HepG2 (cell line): ENCODE results near the gene SCN9A. TPM values are rescaled to one million over a fixed set of nuclear protein-coding genes. Genes with fewer than 3 reads are reported as not detected.

Experiments
- AKAP8 ChIP-seq: sonication (generic); formaldehyde crosslinking; IDR thresholded peaks from 2 replicates; pipeline ENCODE4 v1.5.1; 2020; ENCODE audit warnings: mild to moderate bottlenecking, missing genetic modification reagents
- CEBPG ChIP-seq: IDR thresholded peaks from 2 replicates; pipeline ENCODE4 v1.6.1; 2016
- EZH2 ChIP-seq: conservative IDR thresholded peaks from 2 replicates; pipeline ENCODE4 v1.6.1; 2012; ENCODE audit warnings: mild to moderate bottlenecking, low read depth, low read length, moderate library complexity
- HCFC1 ChIP-seq: fragments of 150-350 bp; IDR thresholded peaks from 2 replicates; pipeline ENCODE4 v1.6.1; 2014; ENCODE audit warnings: low read depth, low read length
- HNRNPL ChIP-seq: fragments of 200-400 bp; formaldehyde crosslinking; IDR thresholded peaks from 2 replicates; pipeline ENCODE4 v1.6.1; 2017; ENCODE audit warnings: mild to moderate bottlenecking, low read depth, low read length
- MAF1 ChIP-seq: sonication (generic); formaldehyde crosslinking; IDR thresholded peaks from 2 replicates; pipeline ENCODE4 v1.5.0; 2020; ENCODE audit warnings: missing genetic modification reagents, borderline replicate concordance
- NCOA2 ChIP-seq: sonication (generic); formaldehyde crosslinking; IDR thresholded peaks from 2 replicates; pipeline ENCODE4 v1.8.0; 2022; ENCODE audit warnings: inconsistent platforms
- PHF20 ChIP-seq: sonication (generic); formaldehyde crosslinking; IDR thresholded peaks from 2 replicates; pipeline ENCODE4 v1.5.0; 2020; ENCODE audit warnings: mild to moderate bottlenecking, missing genetic modification reagents
- PRMT3 ChIP-seq: sonication (generic); formaldehyde crosslinking; IDR thresholded peaks from 2 replicates; pipeline ENCODE4 v1.8.1; 2022; ENCODE audit warnings: low read depth, mild to moderate bottlenecking, moderate library complexity, missing genetic modification reagents, borderline replicate concordance
- SATB2 ChIP-seq: sonication (generic); formaldehyde crosslinking; IDR thresholded peaks from 2 replicates; pipeline ENCODE4 v1.5.0; 2020; ENCODE audit warnings: missing genetic modification reagents
- SIN3B ChIP-seq: fragments of 150-350 bp; IDR thresholded peaks from 2 replicates; pipeline ENCODE4 v1.6.1; 2014; ENCODE audit warnings: low read length
- ZNF230 ChIP-seq: sonication (generic); formaldehyde crosslinking; IDR thresholded peaks from 2 replicates; pipeline ENCODE4 v1.4.0; 2020; ENCODE audit warnings: mild to moderate bottlenecking, missing genetic modification reagents
- ZNF598 ChIP-seq: sonication (generic); formaldehyde crosslinking; IDR thresholded peaks from 2 replicates; pipeline ENCODE4 v1.5.1; 2020; ENCODE audit warnings: mild to moderate bottlenecking, missing genetic modification reagents, borderline replicate concordance
- ZNF614 ChIP-seq: IDR thresholded peaks from 2 replicates; pipeline ENCODE4 v1.6.1; 2018; ENCODE audit warnings: missing biosample characterization, missing genetic modification reagents, inconsistent platforms, borderline replicate concordance
- ZNF629 ChIP-seq: sonication (generic); formaldehyde crosslinking; conservative IDR thresholded peaks from 2 replicates; pipeline ENCODE4 v1.5.0; 2020; ENCODE audit warnings: missing genetic modification reagents
- ZSCAN25 ChIP-seq: sonication (generic); formaldehyde crosslinking; IDR thresholded peaks from 2 replicates; pipeline ENCODE4 v1.8.0; 2022; ENCODE audit warnings: mild to moderate bottlenecking, missing genetic modification reagents
- ZSCAN29 ChIP-seq: sonication (generic); formaldehyde crosslinking; conservative IDR thresholded peaks from 2 replicates; pipeline ENCODE4 v1.4.0; 2020; ENCODE audit warnings: mild to moderate bottlenecking, missing genetic modification reagents
- polyA plus RNA-seq, 8 experiments: library from polyadenylated mRNA; depleted of rRNA in 3 of 8; stranded (reverse) in 7 of 8; unstranded in 1 of 8; fragments of >200 nt; fragmentation: Illumina TruSeq in 4 of 8; extraction: Trizol in 4 of 8; gene quantifications; 2 replicates each; pipeline versions ENCODE4 v1.2.1 to v1.2.3, GENCODE V29; 2011 to 2016; ENCODE audit warnings: low read depth in 4 of 8, missing spikeins in 1 of 8, mixed read lengths in 1 of 8; ENCODE audit not compliant: insufficient read depth in 1 of 8
- total RNA-seq, 5 experiments: library from RNA; depleted of rRNA; stranded (reverse); fragments of >200 nt; fragmentation: Illumina TruSeq; extraction: Trizol; gene quantifications; 2 replicates each; pipeline ENCODE4 v1.2.3, GENCODE V29; 2016; ENCODE audit warnings: low read depth in 1 of 5
- TF ChIP-seq, protein P1 (sequence below): sonication (generic); formaldehyde crosslinking; IDR thresholded peaks from 2 replicates; pipeline ENCODE4 v1.5.1; 2020; ENCODE audit warnings: mild to moderate bottlenecking, moderate library complexity, missing genetic modification reagents
- TF ChIP-seq, protein P2 (sequence below): sonication (generic); formaldehyde crosslinking; IDR thresholded peaks from 2 replicates; pipeline ENCODE4 v1.4.0; 2020; ENCODE audit warnings: missing genetic modification reagents
- TF ChIP-seq, protein P3 (sequence below): IDR thresholded peaks from 2 replicates; pipeline ENCODE4 v1.6.1; 2016

SCN9A gene
- total and polyA plus RNA-seq, 2 of the 13 experiments (the other 11 are each of a cell fraction or from before 2014, with no cell fraction given): 15.3 to 24.3 TPM

DNA sequence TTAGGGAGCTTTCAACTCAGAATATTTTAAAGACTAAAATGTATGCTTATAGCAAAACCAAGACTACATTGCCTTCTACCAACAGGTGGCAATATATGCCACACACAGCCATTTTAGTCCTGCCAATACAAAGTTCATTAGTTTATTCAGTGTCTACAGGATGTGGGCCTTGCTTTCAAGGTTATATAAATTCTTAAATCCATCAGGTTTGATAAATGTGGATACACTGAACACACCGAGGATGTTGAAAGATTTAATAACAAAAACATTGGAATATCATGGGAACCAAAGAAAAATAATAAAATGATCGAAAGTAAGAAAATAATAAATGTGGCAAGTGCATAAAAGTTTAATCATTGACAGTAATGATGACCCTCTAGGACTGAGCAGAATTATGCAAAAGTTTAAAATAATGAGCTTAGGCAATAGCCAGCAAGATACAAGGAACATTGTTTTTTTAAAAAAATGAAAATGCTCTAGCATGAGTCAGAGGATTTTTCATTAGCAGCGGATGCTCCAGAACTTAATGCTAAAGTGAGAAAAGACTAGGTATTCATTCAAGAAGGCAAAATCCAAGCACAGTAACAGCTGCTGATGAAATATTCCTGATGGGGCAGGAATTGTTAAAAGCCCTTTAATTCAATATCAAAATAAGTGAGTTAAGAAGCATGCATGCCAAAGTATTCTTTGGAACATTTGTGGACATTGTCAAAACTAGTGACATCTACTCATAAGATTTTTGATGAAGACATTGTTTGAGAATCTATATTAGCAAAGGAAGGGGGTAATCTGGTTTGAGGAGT lies 14.2 kb downstream of the SCN9A start (continued):
- TF ChIP-seq, protein P1, sequence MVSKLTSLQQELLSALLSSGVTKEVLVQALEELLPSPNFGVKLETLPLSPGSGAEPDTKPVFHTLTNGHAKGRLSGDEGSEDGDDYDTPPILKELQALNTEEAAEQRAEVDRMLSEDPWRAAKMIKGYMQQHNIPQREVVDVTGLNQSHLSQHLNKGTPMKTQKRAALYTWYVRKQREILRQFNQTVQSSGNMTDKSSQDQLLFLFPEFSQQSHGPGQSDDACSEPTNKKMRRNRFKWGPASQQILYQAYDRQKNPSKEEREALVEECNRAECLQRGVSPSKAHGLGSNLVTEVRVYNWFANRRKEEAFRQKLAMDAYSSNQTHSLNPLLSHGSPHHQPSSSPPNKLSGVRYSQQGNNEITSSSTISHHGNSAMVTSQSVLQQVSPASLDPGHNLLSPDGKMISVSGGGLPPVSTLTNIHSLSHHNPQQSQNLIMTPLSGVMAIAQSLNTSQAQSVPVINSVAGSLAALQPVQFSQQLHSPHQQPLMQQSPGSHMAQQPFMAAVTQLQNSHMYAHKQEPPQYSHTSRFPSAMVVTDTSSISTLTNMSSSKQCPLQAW (CRISPR knock-in tag): no peak
- TF ChIP-seq NCOA2: peak; percentile 43
- TF ChIP-seq MAF1 (CRISPR knock-in tag): no peak
- TF ChIP-seq HCFC1: no peak
- no peak for TF ChIP-seq SATB2 (CRISPR knock-in tag)
- no peak for TF ChIP-seq ZSCAN29 (CRISPR knock-in tag)
- TF ChIP-seq ZNF629 (CRISPR knock-in tag): no peak
- TF ChIP-seq EZH2: no peak
- peak; percentile 79; the same call in 1 of the 2 replicates for TF ChIP-seq ZNF614
- no peak for TF ChIP-seq SIN3B
- 0 out of 2 replicates have a peak, but pooled peaks have one; percentile 28 for TF ChIP-seq CEBPG
- TF ChIP-seq ZNF230 (CRISPR knock-in tag): no peak
- no peak for TF ChIP-seq HNRNPL
- TF ChIP-seq, protein P2, sequence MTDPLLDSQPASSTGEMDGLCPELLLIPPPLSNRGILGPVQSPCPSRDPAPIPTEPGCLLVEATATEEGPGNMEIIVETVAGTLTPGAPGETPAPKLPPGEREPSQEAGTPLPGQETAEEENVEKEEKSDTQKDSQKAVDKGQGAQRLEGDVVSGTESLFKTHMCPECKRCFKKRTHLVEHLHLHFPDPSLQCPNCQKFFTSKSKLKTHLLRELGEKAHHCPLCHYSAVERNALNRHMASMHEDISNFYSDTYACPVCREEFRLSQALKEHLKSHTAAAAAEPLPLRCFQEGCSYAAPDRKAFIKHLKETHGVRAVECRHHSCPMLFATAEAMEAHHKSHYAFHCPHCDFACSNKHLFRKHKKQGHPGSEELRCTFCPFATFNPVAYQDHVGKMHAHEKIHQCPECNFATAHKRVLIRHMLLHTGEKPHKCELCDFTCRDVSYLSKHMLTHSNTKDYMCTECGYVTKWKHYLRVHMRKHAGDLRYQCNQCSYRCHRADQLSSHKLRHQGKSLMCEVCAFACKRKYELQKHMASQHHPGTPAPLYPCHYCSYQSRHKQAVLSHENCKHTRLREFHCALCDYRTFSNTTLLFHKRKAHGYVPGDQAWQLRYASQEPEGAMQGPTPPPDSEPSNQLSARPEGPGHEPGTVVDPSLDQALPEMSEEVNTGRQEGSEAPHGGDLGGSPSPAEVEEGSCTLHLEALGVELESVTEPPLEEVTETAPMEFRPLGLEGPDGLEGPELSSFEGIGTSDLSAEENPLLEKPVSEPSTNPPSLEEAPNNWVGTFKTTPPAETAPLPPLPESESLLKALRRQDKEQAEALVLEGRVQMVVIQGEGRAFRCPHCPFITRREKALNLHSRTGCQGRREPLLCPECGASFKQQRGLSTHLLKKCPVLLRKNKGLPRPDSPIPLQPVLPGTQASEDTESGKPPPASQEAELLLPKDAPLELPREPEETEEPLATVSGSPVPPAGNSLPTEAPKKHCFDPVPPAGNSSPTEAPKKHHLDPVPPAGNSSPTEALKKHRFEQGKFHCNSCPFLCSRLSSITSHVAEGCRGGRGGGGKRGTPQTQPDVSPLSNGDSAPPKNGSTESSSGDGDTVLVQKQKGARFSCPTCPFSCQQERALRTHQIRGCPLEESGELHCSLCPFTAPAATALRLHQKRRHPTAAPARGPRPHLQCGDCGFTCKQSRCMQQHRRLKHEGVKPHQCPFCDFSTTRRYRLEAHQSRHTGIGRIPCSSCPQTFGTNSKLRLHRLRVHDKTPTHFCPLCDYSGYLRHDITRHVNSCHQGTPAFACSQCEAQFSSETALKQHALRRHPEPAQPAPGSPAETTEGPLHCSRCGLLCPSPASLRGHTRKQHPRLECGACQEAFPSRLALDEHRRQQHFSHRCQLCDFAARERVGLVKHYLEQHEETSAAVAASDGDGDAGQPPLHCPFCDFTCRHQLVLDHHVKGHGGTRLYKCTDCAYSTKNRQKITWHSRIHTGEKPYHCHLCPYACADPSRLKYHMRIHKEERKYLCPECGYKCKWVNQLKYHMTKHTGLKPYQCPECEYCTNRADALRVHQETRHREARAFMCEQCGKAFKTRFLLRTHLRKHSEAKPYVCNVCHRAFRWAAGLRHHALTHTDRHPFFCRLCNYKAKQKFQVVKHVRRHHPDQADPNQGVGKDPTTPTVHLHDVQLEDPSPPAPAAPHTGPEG (CRISPR knock-in tag): no peak
- no peak for TF ChIP-seq AKAP8 (CRISPR knock-in tag)
- no peak for TF ChIP-seq ZNF598 (CRISPR knock-in tag)
- TF ChIP-seq ZSCAN25 (CRISPR knock-in tag): no peak
- TF ChIP-seq, protein P3, sequence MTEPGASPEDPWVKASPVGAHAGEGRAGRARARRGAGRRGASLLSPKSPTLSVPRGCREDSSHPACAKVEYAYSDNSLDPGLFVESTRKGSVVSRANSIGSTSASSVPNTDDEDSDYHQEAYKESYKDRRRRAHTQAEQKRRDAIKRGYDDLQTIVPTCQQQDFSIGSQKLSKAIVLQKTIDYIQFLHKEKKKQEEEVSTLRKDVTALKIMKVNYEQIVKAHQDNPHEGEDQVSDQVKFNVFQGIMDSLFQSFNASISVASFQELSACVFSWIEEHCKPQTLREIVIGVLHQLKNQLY (CRISPR knock-in tag): no peak
- no peak for TF ChIP-seq PRMT3 (CRISPR knock-in tag)
- no peak for TF ChIP-seq PHF20 (CRISPR knock-in tag)
